Measurements from ENCODE around the gene RAB3B.

DNA sequence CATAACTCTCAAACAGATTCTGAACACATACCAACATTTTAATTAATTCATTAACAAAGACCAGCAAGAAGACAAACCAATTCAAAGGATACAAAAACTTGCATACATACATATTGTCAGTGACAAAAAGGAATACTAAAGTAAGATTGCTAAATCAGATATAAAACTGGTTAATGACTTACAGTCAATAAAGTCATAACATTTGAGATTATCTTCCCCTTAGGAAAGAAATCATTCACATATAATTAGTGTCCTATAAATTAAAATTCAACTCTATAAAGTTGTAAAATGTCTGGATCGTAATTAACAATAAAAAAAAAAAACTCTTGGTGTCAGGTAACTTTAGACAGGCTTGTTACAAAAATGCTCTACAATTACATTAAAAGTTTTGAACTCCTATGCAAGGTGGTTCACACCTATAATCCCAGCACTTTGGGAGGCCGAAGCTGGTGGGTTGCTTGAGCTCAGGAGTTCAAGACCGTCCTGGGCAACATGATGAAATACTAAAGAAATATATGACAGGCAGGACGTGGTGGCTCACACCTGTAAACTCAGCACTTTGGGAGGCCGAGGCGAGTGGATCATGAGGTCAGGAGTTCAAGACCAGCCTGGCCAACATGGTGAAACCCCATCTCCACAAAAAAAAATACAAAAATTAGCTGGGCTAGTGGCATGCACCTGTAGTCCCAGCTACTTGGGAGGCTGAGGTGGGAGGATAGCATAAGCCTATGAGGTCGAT lies 17.7 kb upstream of the RAB3B start:
- no peak for TF ChIP-seq FOXK2 (conservative IDR thresholded peaks at IDR 0.05 in 1 of 2, IDR thresholded peaks at IDR 0.05 in 1 of 2; ENCODE audit: low read depth in 2 of 2)
- TF ChIP-seq ZNF165 (CRISPR knock-in tag; IDR thresholded peaks at IDR 0.05; ENCODE audit: borderline replicate concordance) = no peak
- no peak for TF ChIP-seq ZNF121 (CRISPR knock-in tag; conservative IDR thresholded peaks at IDR 0.05)
